Suppressor macrophage treated with lipopolysaccharide for 1 hour (primary cell): Measurements from ENCODE around the gene KDM3B.
"Not testable (repeated sequence)": the region's sequence is repeated elsewhere in the genome, so short reads cannot be mapped to it uniquely, and the experiment has no call there.

ENCODE experiments used
- DNase-seq, 3 donors: peaks; one replicate each; pipeline ENCODE4 v3.0.0-alpha.2; 2020 to 2022

KDM3B gene

GRCh38 chr5:138351056-138351455, 1.4 kb upstream of the KDM3B start:
- DNase-seq = no peak

DNA sequence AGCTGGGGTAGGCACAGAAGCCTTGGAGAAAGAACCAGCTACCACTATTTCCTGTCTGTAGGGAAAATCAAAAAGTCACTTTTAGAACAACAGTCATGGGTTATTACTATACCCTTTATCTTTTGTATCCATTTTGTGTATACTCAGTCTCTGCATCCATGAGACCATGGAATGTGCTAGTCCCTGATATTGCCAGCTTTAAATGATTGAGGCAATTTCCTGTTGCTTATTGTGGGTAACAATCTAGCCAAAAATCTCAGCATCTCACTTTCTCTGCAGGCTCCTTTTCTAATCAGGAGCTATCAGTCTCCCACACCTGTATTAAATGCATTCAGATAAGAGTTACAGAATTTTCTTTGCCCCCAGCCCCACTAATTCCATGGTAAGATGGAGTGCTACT, 968 bp upstream of the KDM3B start:
- DNase-seq = no peak

DNA sequence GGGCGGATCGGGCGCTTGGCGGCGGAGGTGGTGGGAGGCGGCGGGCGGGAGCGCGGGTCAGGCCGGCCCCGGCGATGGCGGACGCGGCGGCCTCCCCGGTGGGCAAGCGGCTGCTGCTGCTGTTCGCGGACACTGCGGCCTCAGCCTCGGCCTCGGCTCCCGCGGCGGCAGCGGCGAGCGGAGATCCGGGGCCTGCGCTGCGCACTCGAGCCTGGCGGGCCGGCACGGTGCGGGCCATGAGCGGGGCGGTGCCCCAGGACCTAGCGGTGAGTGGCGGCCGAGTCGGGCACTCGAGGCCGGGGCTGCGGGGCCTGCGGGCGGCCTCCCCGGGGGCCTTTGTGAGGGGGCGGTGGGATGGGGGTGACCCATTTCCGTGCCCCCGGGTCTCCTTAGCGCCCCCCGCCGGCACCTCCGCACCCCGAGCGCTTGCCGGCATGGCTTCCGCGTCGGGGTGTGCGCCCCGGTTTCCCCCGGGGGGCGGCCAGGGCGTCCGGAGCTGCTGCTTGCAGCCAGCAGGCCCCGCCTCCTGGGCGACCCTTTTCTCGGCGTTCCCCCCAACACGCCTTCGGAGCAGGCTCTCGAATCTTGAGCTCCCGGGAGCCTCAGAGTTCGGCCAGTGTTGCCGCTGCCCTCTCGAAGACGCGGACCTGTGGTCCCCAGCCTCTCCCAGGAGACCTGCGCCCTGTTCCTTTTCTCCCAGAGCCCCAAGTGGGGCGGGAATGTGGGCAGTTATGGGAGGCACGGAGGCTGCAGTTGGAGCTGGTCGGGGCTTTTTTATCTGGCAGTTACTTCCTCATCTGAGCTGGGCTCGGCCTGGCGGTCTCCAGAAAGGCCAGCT, 456 bp downstream of the KDM3B start:
- DNase-seq = peak; percentile 88 to 91 (median 89)

DNA sequence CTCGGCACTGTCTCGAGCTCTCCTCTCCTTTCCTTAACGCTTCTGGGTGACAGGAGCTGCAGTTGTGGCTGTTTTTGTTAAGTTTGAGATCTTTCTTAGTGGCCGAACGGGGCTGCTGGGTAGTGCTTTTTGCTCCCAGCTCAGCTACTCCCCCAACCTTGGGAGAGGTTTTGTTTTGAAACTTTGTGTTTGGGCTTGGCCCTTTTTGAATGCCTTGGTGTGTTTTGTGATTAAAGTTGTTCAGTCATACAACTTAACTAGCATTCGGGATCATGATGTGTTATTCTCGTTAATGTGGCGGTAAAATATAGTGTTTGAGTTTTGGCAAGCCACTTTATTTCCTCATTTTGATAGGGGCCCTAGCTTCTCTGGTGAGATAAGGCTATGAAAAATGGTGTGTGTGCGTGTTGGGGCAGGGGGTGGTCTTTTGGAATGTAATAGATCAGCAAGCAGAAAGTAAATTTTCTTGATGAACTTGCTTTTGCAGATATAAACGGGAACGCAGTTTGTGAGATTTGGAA, 1.1 kb downstream of the KDM3B start:
- peak in 2 of 3 donors; percentile 7 to 24 for DNase-seq

DNA sequence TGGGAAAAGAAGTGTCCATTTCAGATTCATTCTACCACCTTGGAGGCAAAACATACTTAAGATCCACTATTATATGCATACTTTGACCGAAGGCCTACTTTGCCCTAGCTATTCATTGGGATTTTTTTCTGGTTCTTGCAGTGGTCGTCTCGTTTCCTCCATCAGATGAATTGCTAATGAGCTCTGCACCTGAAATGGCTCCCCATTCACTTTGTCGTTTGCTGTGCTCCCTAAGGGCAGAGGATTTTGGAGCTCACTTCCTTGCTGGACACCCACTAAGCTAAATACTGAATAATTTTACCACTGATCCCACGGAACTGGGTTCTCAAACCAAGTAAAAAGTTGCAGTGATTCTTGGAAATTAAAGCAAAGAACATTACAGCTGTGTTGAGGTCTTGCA, 1.9 kb downstream of the KDM3B start:
- no peak for DNase-seq

GRCh38 chr5:138354926-138355378, 2.5 kb downstream of the KDM3B start:
- DNase-seq = peak; percentile 75 to 89 (median 80)

DNA sequence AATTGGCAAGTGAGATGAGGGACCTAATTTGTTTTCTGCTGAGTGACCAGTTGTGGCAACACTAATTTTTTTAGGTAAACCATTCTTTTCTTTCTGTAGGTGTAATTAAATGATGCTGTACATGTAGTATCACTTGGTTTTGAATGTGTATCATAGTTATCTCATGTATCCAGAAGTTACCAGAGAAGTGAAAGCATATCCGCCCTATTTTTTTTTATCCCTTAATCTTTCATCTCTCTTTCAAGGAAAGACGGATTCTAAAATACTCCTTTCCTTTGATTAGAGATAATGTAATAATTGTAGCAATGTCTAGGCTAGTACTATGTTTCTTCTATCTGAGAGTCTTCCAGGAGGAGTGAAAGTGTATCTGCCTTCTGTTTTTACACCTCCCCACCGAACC, 7.1 kb downstream of the KDM3B start:
- no peak for DNase-seq

GRCh38 chr5:138360941-138361452, 8.5 kb downstream of the KDM3B start:
- DNase-seq = no peak

DNA sequence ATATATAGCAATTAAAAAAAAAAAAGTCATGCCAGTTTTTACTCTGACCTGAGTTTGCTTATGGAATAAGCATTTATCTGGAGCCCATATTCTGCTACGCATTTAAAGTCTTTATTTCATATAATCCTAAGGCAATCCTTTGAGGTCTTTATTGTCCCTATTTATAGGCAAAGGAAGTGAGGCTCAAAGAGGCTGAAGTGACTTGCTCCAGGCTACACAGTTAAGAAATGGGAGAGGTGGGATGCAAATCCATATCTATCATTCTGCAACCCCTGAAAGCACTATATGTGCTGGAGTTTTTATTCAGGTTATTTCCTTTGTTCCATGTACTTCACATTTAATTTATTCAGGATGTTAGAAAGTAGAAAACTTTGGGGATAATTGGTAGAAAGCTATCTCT, 12.1 kb downstream of the KDM3B start:
- no peak for DNase-seq

DNA sequence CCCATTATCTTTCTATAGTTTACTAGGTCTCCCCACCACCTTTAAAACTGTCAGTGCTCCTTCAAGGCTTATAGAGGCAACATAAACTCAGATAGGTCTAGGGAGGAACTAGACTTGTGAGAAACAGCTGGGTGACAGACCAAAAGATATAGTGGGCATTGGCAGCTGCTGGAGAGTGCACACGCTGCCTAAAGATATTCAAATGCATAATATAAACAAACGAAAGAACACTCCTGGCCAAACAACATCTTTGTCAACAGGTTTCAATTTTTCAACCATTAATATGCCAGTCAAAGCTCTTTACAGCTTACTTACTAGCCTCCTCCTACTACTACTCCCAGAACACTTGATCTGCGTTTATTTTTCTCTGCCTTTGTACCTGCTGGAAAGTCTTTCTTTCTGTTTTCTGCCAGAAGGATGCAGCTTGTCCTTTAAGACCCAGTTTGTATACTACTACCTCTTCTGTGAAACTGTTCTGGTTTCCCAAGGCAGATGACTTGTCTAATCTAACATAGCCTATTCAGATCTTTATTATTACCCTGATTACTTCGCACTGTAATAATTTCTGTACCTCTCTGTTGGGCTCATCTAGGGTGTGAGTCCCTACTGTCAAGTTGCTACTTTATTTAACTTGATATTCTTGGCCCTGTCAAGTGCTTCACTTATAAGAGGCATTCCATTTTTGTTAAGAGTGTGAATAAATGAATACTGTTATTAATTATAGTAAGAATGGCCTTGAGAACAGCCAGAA, 14.3 kb downstream of the KDM3B start:
- DNase-seq = no peak

DNA sequence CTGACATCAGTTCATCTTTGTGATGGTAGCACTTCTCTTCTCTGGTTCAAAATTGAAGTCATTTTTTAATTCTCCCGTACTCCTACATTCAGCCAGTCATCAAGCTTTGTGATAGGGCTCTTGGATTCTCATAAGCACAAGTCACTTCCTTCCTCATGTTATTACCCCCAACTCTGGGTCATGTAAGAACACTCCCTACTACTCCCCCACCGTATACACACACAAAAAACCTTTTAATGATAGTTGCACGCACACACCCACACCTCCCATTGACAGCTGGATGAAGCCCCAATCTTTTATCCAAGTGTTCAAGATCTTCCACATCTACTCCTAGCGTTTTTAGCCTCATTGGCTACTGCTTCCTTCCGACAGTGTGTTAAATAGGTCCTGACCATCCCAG, 16.8 kb downstream of the KDM3B start:
- peak; percentile 57 to 81 (median 79) for DNase-seq

DNA sequence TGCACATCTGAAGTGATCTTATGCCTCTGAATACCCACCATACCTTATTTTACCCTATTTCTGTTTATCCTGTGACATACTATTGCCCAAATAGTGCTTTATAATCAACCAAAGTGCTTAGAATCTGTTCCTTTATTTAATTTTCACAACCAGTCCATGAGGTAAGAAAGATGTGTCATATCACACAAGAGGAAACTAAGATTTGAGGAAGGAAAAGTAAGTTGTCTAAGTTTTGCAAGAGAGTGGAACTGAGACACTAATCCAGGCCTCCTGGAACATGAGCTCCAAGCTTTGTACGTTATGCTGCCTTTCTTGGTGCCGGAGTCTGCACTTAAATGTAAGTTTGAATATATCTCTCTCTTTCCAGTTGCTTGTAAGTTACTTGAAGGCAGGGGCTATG, 17.2 kb downstream of the KDM3B start:
- peak; percentile 68 to 94 (median 91) for DNase-seq

- peak; percentile 44 to 51 (median 51) for DNase-seq
Measured at GRCh38 chr5:138370537-138370936, 18.1 kb downstream of the KDM3B start.

- DNase-seq = no peak
Measured at GRCh38 chr5:138371454-138371853, 19.0 kb downstream of the KDM3B start.

GRCh38 chr5:138372225-138372624, 19.7 kb downstream of the KDM3B start:
- no peak for DNase-seq

DNA sequence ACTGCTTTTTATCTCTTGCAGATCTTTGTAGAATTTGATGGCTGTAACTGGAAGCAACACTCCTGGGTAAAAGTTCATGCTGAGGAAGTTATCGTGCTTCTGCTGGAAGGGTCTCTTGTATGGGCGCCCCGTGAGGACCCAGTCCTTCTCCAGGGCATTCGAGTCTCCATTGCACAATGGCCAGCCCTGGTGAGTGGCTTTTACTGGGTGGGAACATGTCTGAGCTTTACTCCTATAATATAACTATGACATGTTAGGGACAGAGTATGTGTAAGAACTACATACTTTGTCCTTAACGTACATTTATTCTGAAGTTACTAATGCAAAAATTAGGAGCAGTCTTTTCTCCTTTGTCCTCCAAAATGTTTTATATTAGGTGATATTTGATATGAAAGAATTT, 20.2 kb downstream of the KDM3B start:
- no peak for DNase-seq

DNA sequence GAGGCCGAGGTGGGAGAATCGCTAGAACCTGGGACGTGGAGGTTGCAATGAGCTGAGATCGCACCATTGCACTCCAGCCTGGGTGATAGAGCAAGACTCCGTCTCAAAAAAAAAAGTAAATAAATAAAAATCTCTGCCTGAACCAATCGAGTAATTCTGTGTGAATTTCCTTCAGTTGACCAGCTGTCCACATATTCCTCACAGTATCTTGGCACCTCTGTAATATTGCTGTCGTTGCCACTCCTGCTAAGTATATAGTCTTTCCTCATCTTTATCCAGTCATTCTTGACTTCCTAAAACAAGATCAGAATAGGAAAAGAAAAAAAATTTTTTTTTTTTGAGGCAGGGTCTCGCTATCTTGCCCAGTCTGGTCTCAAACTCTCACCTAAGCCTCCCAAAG, 29.9 kb downstream of the KDM3B start:
- no peak for DNase-seq

GRCh38 chr5:138385660-138386059, 33.2 kb downstream of the KDM3B start:
- DNase-seq = no peak

- no peak for DNase-seq
Measured at GRCh38 chr5:138386290-138386689, 33.8 kb downstream of the KDM3B start.

DNA sequence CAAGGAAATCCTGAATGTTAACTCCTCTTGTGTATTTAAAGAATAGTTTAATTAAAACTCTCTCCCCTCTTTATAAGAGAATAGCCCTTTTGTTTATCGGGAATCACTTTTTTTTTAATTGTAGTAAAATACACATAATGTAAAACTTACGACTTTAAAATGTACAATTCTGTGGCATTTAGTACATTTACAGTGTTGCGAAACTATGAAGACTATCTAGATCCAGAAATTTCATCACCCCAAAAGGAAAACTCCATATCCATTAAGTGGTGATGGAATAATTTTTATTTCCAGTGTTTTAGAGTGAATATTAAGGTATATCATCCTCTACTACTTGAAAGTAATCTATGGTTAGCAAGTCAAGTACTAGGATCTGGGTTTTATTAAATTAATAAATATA, 36.8 kb downstream of the KDM3B start:
- DNase-seq = no peak

GRCh38 chr5:138389911-138390310, 37.4 kb downstream of the KDM3B start:
- not testable (repeated sequence) for DNase-seq

DNA sequence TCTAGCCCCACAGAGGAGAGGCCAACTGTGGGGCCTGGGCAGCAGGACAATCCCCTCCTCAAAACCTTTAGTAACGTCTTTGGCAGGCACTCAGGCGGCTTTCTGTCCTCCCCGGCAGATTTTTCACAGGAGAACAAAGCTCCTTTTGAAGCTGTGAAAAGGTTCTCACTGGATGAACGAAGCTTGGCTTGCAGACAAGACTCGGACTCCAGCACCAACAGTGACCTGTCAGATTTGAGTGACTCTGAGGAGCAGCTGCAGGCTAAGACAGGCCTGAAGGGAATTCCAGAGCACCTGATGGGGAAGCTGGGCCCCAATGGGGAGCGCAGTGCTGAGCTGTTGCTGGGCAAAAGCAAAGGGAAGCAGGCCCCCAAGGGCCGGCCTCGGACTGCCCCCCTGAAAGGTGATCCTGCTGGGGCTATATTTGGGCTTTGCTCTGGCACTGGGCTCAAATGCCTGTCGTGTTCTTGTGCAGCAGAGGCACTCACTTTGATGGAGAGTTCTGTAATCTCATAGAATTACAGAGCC, 39.4 kb downstream of the KDM3B start:
- no peak for DNase-seq

DNA sequence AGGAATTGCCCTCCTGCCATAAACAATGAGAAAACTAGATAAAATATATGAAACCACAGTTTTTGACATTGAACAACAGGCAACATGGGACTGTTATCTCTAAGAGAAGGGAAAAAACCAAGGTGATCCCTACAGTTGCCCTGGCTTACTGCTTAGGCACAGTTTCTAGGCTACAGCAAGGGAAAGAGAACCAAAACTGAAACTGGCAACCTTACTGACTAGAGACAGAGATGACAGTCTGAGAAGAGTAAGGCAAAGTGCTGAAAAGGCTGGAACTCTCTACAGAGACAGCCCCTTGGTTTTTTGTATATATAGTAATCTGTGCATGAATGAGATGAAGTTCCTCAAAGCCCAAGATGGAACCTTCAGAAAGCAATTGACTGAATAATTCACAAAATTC, 50.2 kb downstream of the KDM3B start:
- DNase-seq = peak in 2 of 3 donors; percentile 0 to 2
